Endodermal cell (in vitro differentiated cells): ENCODE data around the gene AKAP5. TPM values are rescaled to one million over a fixed set of nuclear protein-coding genes. Genes with fewer than 3 reads are reported as not detected.

Experiments
- DNase-seq: peaks from one replicate; pipeline ENCODE4 v3.0.0-alpha.2; 2017
- H3K27ac ChIP-seq: 2 replicates; pipeline ENCODE4 v1.5.1; 2013; ENCODE audit warnings: mild to moderate bottlenecking, low read depth, low read length, moderate library complexity
- H3K27me3 ChIP-seq: 2 replicates; pipeline ENCODE4 v1.6.1; 2013; ENCODE audit warnings: mild to moderate bottlenecking, low read length, moderate library complexity; ENCODE audit not compliant: insufficient read depth, control insufficient read depth, poor library complexity, severe bottlenecking
- H3K36me3 ChIP-seq: 2 replicates; pipeline ENCODE4 v1.7.0; 2013; ENCODE audit warnings: mild to moderate bottlenecking, low read length, moderate library complexity; ENCODE audit not compliant: control insufficient read depth, insufficient read depth
- H3K4me1 ChIP-seq: one replicate; pipeline ENCODE4 v1.7.0; 2013; ENCODE audit warnings: low read length; ENCODE audit not compliant: control insufficient read depth, insufficient read depth
- H3K4me3 ChIP-seq: 2 replicates; pipeline ENCODE4 v1.5.1; 2013; ENCODE audit warnings: mild to moderate bottlenecking, low read length, moderate library complexity
- H3K9ac ChIP-seq: 2 replicates; pipeline ENCODE4 v1.6.1; 2013; ENCODE audit warnings: mild to moderate bottlenecking, low read length, moderate library complexity; ENCODE audit not compliant: poor library complexity, severe bottlenecking; ENCODE audit errors: extremely low read depth
- H3K9me3 ChIP-seq: 2 replicates; pipeline ENCODE4 v1.6.1; 2013; ENCODE audit warnings: mild to moderate bottlenecking, low read length, moderate library complexity; ENCODE audit not compliant: control insufficient read depth
- H3K27ac Mint-ChIP-seq: 2 replicates; pipeline ENCODE4 v1.8.0; 2020; ENCODE audit warnings: mixed read lengths
- H3K27me3 Mint-ChIP-seq: 2 replicates; pipeline ENCODE4 v1.8.0; 2021; ENCODE audit warnings: mild to moderate bottlenecking, mixed read lengths; ENCODE audit not compliant: insufficient read depth
- H3K36me3 Mint-ChIP-seq: 2 replicates; pipeline ENCODE4 v1.8.0; 2020; ENCODE audit warnings: low read depth, mixed read lengths
- H3K4me1 Mint-ChIP-seq: 2 replicates; pipeline ENCODE4 v1.8.0; 2020; ENCODE audit warnings: mixed read lengths
- H3K4me3 Mint-ChIP-seq: 2 replicates; pipeline ENCODE4 v1.8.0; 2020; ENCODE audit warnings: mild to moderate bottlenecking, moderate library complexity, mixed read lengths
- H3K9me3 Mint-ChIP-seq: 2 replicates; pipeline ENCODE4 v1.8.0; 2020; ENCODE audit warnings: mild to moderate bottlenecking, mixed read lengths
- CTCF ChIP-seq: fragments of 200-600 bp; sonication (generic); conservative IDR thresholded peaks from 2 replicates; pipeline ENCODE4 v1.5.0; 2021; ENCODE audit warnings: antibody characterized with exemption, mild to moderate bottlenecking
- WGBS, 2 experiments: methylation state at CpG; one replicate each; pipeline versions ENCODE4 v1.1.5 to v1.1.7; 2013; ENCODE audit warnings: missing lambda C conversion rate in 2 of 2, mixed read lengths in 1 of 2; ENCODE audit not compliant: insufficient coverage in 1 of 2, insufficient read length in 1 of 2; 5-methylcytosine and 5-hydroxymethylcytosine counted together
- total RNA-seq, 2 donors: library from RNA; stranded (reverse); fragmentation: NEBNext Ultra II Directional in 1 of 2; extraction: Animal tissue kit (Norgen Biotek cat#: 25700) in 1 of 2; gene quantifications; 2 replicates in 1 of 2; 3 replicates in 1 of 2; pipeline ENCODE4 v1.2.1, GENCODE V29; 2021

The AKAP5 gene
- total RNA-seq, 2 donors from 2014 or later = 1.3 to 2.0 TPM

GRCh38 chr14:64503434-64504309 lies 38.4 kb downstream of the AKAP5 start, which contains the start of gene ZBTB25:
Gene ZBTB25, minus strand, starts transcription at chr14:64503838. Its CDS starts 13,305 bp downstream, at chr14:64490533.
- H3K9me3 ChIP-seq = no peaks in the 10 kb centered on the region
- H3K27me3 ChIP-seq = no peaks in the 10 kb centered on the region
- Mint-ChIP-seq H3K4me1 (peaks cover 52% of the 10 kb centered on the region), H3K36me3 (peaks cover 10% of the 10 kb centered on the region), H3K4me3 (peak within 1 kb of the TSS; percentile 80), H3K9me3 (no peaks in the 10 kb centered on the region), H3K27ac (peak within 1 kb of the TSS; percentile 99), H3K27me3 (no peaks in the 10 kb centered on the region)
- H3K27ac ChIP-seq = peak within 1 kb of the TSS; percentile 99
- WGBS, 2 experiments = 0 to 2% methylated on average over 8 to 87 of the region's 87 CpGs
- TF ChIP-seq CTCF = no peak
- peaks cover 21% of the 10 kb centered on the region for H3K4me1 ChIP-seq
- peak within 1 kb of the TSS; percentile 99 for H3K9ac ChIP-seq
- no peaks in the 10 kb centered on the region for H3K36me3 ChIP-seq
- DNase-seq = peak; percentile 96
- peak within 1 kb of the TSS; percentile 93 for H3K4me3 ChIP-seq

GRCh38 chr14:64504310-64504896 lies 39.1 kb downstream of the AKAP5 start, which contains the start of gene ZBTB1:
Gene ZBTB1, plus strand, starts transcription at chr14:64504770. Its CDS starts 16,735 bp downstream, at chr14:64521505.
- Histone ChIP-seq H3K4me1 (peaks cover 21% of the 10 kb centered on the region), H3K9me3 (no peaks in the 10 kb centered on the region), H3K4me3 (peak within 1 kb of the TSS; percentile 93), H3K36me3 (no peaks in the 10 kb centered on the region), H3K9ac (peak within 1 kb of the TSS; percentile 99), H3K27ac (peak within 1 kb of the TSS; percentile 99), H3K27me3 (no peaks in the 10 kb centered on the region)
- H3K9me3 Mint-ChIP-seq = no peaks in the 10 kb centered on the region
- no peak for TF ChIP-seq CTCF
- DNase-seq = peak; percentile 93
- WGBS, 2 experiments = 0 to 1% methylated on average over 20 to 63 of the region's 63 CpGs
- peaks cover 58% of the 10 kb centered on the region for H3K4me1 Mint-ChIP-seq
- peak within 1 kb of the TSS; percentile 80 for H3K4me3 Mint-ChIP-seq
- H3K27me3 Mint-ChIP-seq = no peaks in the 10 kb centered on the region
- peaks cover 4% of the 10 kb centered on the region for H3K36me3 Mint-ChIP-seq
- peak within 1 kb of the TSS; percentile 99 for H3K27ac Mint-ChIP-seq

- peak; percentile 93 for DNase-seq
- no peak for TF ChIP-seq CTCF
- H3K4me3 Mint-ChIP-seq = peak overlapping the region; percentile 80
- H3K4me1 ChIP-seq = peaks cover 21% of the 10 kb centered on the region
- peak overlapping the region; percentile 99 for H3K27ac ChIP-seq
- H3K27me3 Mint-ChIP-seq = no peaks in the 10 kb centered on the region
- no peaks in the 10 kb centered on the region for H3K36me3 ChIP-seq
- 0 to 1% methylated on average over 13 to 67 of the region's 68 CpGs for WGBS, 2 experiments
- peak overlapping the region; percentile 93 for H3K4me3 ChIP-seq
- H3K9ac ChIP-seq = peak overlapping the region; percentile 99
- H3K9me3 ChIP-seq = no peaks in the 10 kb centered on the region
- H3K9me3 Mint-ChIP-seq = no peaks in the 10 kb centered on the region
- H3K36me3 Mint-ChIP-seq = no peaks in the 10 kb centered on the region
- H3K27ac Mint-ChIP-seq = peak overlapping the region; percentile 99
- no peaks in the 10 kb centered on the region for H3K27me3 ChIP-seq
- H3K4me1 Mint-ChIP-seq = peaks cover 57% of the 10 kb centered on the region
Observed at GRCh38 chr14:64504897-64505794, 39.8 kb downstream of the AKAP5 start.
